ENCODE data around the gene ADAMTSL3.

The ADAMTSL3 gene

GRCh38 chr15:83685916-83686332 is 32.0 kb downstream of the ADAMTSL3 start:
- peak overlapping the region; percentile 46 for H3K27ac ChIP-seq (ENCODE audit: low read length)

GRCh38 chr15:83688201-83688600 is 34.3 kb downstream of the ADAMTSL3 start:
- Histone ChIP-seq H3K4me1 (ENCODE audit: control insufficient read depth, insufficient read depth, low read length) (peaks cover 11% of the 10 kb centered on the region), H3K9ac (ENCODE audit: low read length in 2 of 2) (no peak overlapping the region), H3K27ac (ENCODE audit: low read length) (no peak overlapping the region), H3K4me3 (ENCODE audit: low read length in 2 of 2) (no peak overlapping the region), H3K27me3 (ENCODE audit: control insufficient read depth in 1 of 2, insufficient read depth in 2 of 2, low read length in 2 of 2) (no peaks in the 10 kb centered on the region), H3K9me3 (ENCODE audit: control insufficient read depth in 2 of 2, low read length in 2 of 2) (no peaks in the 10 kb centered on the region), H3K36me3 (ENCODE audit: control insufficient read depth in 2 of 2, insufficient read depth in 2 of 2, low read length in 2 of 2) (no peaks in the 10 kb centered on the region)

More at GRCh38 chr15:83685916-83686332, 32.0 kb downstream of the ADAMTSL3 start:
- Histone ChIP-seq H3K9ac (ENCODE audit: low read length in 2 of 2) (peak overlapping the region; percentile 37 to 49), H3K4me1 (ENCODE audit: control insufficient read depth, insufficient read depth, low read length) (peaks cover 13% of the 10 kb centered on the region), H3K36me3 (ENCODE audit: control insufficient read depth in 2 of 2, insufficient read depth in 2 of 2, low read length in 2 of 2) (no peaks in the 10 kb centered on the region), H3K27me3 (ENCODE audit: control insufficient read depth in 1 of 2, insufficient read depth in 2 of 2, low read length in 2 of 2) (no peaks in the 10 kb centered on the region), H3K9me3 (ENCODE audit: control insufficient read depth in 2 of 2, low read length in 2 of 2) (no peaks in the 10 kb centered on the region), H3K4me3 (ENCODE audit: low read length in 2 of 2) (peak overlapping the region; percentile 27 to 58)

- no peaks in the 10 kb centered on the region for H3K27me3 ChIP-seq (ENCODE audit: control insufficient read depth in 1 of 2, insufficient read depth in 2 of 2, low read length in 2 of 2)
- no peaks in the 10 kb centered on the region for H3K9me3 ChIP-seq (ENCODE audit: control insufficient read depth in 2 of 2, low read length in 2 of 2)
- no peak overlapping the region for H3K27ac ChIP-seq (ENCODE audit: low read length)
- no peak overlapping the region for H3K9ac ChIP-seq (ENCODE audit: low read length in 2 of 2)
- H3K36me3 ChIP-seq (ENCODE audit: control insufficient read depth in 2 of 2, insufficient read depth in 2 of 2, low read length in 2 of 2): no peaks in the 10 kb centered on the region
- peaks cover 32% of the 10 kb centered on the region for H3K4me1 ChIP-seq (ENCODE audit: control insufficient read depth, insufficient read depth, low read length)
- no peak overlapping the region for H3K4me3 ChIP-seq (ENCODE audit: low read length in 2 of 2)
These were observed 36.8 kb downstream of the ADAMTSL3 start for GRCh38 chr15:83690676-83691075.

- no peak overlapping the region for H3K9ac ChIP-seq (ENCODE audit: low read length in 2 of 2)
- no peaks in the 10 kb centered on the region for H3K9me3 ChIP-seq (ENCODE audit: control insufficient read depth in 2 of 2, low read length in 2 of 2)
- peak overlapping the region; percentile 84 for H3K27ac ChIP-seq (ENCODE audit: low read length)
- H3K36me3 ChIP-seq (ENCODE audit: control insufficient read depth in 2 of 2, insufficient read depth in 2 of 2, low read length in 2 of 2): no peaks in the 10 kb centered on the region
- H3K4me1 ChIP-seq (ENCODE audit: control insufficient read depth, insufficient read depth, low read length): peaks cover 43% of the 10 kb centered on the region
- peak overlapping the region; percentile 7 to 55 for H3K4me3 ChIP-seq (ENCODE audit: low read length in 2 of 2)
- H3K27me3 ChIP-seq (ENCODE audit: control insufficient read depth in 1 of 2, insufficient read depth in 2 of 2, low read length in 2 of 2): no peaks in the 10 kb centered on the region
These were observed 39.0 kb downstream of the ADAMTSL3 start for GRCh38 chr15:83692746-83693581.

DNA sequence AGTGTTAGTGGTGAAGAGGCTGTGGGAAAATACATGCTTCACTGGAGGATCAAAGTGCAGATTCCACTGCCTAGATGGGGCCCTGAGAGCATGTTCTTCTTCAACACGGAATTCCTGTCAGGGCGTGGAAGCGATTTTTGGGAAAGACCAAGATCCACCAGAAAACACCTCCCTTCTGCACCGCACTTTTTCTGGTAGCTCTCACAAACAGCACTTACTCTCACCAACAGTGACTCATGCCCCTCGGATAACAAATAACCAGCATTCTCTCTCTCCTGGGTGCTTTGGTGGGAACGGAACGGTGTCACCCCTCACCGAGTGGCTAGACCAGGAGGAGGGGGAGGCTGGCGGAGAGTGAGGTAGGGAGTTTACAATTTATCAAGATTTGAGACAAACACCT is 40.1 kb downstream of the ADAMTSL3 start:
- H3K4me3 ChIP-seq (ENCODE audit: low read length in 2 of 2): peak overlapping the region in 1 of 2 donors; percentile 54
- H3K9ac ChIP-seq (ENCODE audit: low read length in 2 of 2): peak overlapping the region; percentile 29 to 44
- H3K36me3 ChIP-seq (ENCODE audit: control insufficient read depth in 2 of 2, insufficient read depth in 2 of 2, low read length in 2 of 2): no peaks in the 10 kb centered on the region
- H3K4me1 ChIP-seq (ENCODE audit: control insufficient read depth, insufficient read depth, low read length): peaks cover 47% of the 10 kb centered on the region
- H3K27me3 ChIP-seq (ENCODE audit: control insufficient read depth in 1 of 2, insufficient read depth in 2 of 2, low read length in 2 of 2): no peaks in the 10 kb centered on the region
- peak overlapping the region; percentile 84 for H3K27ac ChIP-seq (ENCODE audit: low read length)
- no peaks in the 10 kb centered on the region for H3K9me3 ChIP-seq (ENCODE audit: control insufficient read depth in 2 of 2, low read length in 2 of 2)

- Histone ChIP-seq H3K9ac (ENCODE audit: low read length in 2 of 2) (peak overlapping the region in 1 of 2 donors; percentile 44), H3K27me3 (ENCODE audit: control insufficient read depth in 1 of 2, insufficient read depth in 2 of 2, low read length in 2 of 2) (no peaks in the 10 kb centered on the region), H3K4me3 (ENCODE audit: low read length in 2 of 2) (peak overlapping the region in 1 of 2 donors; percentile 47), H3K9me3 (ENCODE audit: control insufficient read depth in 2 of 2, low read length in 2 of 2) (no peaks in the 10 kb centered on the region), H3K36me3 (ENCODE audit: control insufficient read depth in 2 of 2, insufficient read depth in 2 of 2, low read length in 2 of 2) (no peaks in the 10 kb centered on the region), H3K4me1 (ENCODE audit: control insufficient read depth, insufficient read depth, low read length) (peaks cover 47% of the 10 kb centered on the region), H3K27ac (ENCODE audit: low read length) (peak overlapping the region; percentile 84)
These were observed 40.6 kb downstream of the ADAMTSL3 start for GRCh38 chr15:83694536-83694935.

- Histone ChIP-seq H3K27me3 (ENCODE audit: control insufficient read depth in 1 of 2, insufficient read depth in 2 of 2, low read length in 2 of 2) (no peaks in the 10 kb centered on the region), H3K4me3 (ENCODE audit: low read length in 2 of 2) (no peak overlapping the region), H3K9ac (ENCODE audit: low read length in 2 of 2) (peak overlapping the region in 1 of 2 donors; percentile 5), H3K27ac (ENCODE audit: low read length) (peak overlapping the region; percentile 84), H3K4me1 (ENCODE audit: control insufficient read depth, insufficient read depth, low read length) (peaks cover 47% of the 10 kb centered on the region), H3K9me3 (ENCODE audit: control insufficient read depth in 2 of 2, low read length in 2 of 2) (no peaks in the 10 kb centered on the region), H3K36me3 (ENCODE audit: control insufficient read depth in 2 of 2, insufficient read depth in 2 of 2, low read length in 2 of 2) (no peaks in the 10 kb centered on the region)
These were observed 41.3 kb downstream of the ADAMTSL3 start for GRCh38 chr15:83695246-83695645.

DNA sequence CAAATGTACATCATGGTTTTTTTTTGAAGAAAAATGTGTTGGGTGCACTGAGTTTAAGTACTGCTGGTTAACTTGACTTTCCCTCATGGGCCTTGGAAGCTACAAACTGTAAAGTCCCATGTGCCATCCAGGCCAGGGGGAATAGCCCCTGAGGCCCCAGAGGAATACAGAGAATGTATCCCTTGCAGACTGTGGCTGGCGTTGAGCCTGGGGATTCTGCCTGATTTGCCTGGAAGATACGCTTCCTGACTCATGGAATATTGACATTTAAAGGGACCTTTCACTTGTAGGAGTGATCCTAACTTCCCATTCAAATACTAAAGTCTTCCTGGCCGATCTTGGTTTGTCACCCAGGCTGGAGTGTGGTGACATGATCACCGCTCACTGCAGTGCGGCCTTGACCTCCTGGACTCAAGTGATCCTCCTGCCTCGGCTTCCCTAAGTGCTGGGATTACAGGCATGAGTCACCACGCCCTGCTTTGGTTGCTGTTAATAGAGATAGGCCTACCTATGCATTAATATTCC is 42.0 kb downstream of the ADAMTSL3 start:
- H3K36me3 ChIP-seq (ENCODE audit: control insufficient read depth in 2 of 2, insufficient read depth in 2 of 2, low read length in 2 of 2): no peaks in the 10 kb centered on the region
- no peaks in the 10 kb centered on the region for H3K9me3 ChIP-seq (ENCODE audit: control insufficient read depth in 2 of 2, low read length in 2 of 2)
- peaks cover 47% of the 10 kb centered on the region for H3K4me1 ChIP-seq (ENCODE audit: control insufficient read depth, insufficient read depth, low read length)
- H3K9ac ChIP-seq (ENCODE audit: low read length in 2 of 2): no peak overlapping the region
- no peak overlapping the region for H3K4me3 ChIP-seq (ENCODE audit: low read length in 2 of 2)
- no peaks in the 10 kb centered on the region for H3K27me3 ChIP-seq (ENCODE audit: control insufficient read depth in 1 of 2, insufficient read depth in 2 of 2, low read length in 2 of 2)
- H3K27ac ChIP-seq (ENCODE audit: low read length): no peak overlapping the region

DNA sequence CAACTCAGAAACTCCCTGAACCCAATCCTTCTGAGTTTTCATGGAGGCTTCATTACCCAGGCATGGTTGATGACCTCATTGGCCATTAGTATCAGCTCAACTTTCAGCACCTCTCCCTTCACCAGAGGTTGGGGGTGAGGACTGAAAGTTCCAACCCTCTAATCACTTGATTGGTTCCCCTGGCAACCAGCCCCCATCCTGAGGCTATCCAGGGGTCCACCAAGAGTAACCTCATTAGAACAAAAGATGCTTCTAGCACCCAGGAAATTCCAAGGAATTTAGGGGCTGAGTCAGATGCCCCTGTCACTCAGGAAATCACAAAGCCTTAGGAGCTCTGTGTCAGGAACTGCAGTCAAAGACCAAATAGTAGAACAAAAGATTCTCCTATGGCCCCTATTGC is 43.8 kb downstream of the ADAMTSL3 start:
- no peak overlapping the region for H3K27ac ChIP-seq (ENCODE audit: low read length)
- H3K9ac ChIP-seq (ENCODE audit: low read length in 2 of 2): no peak overlapping the region
- H3K9me3 ChIP-seq (ENCODE audit: control insufficient read depth in 2 of 2, low read length in 2 of 2): no peaks in the 10 kb centered on the region
- no peaks in the 10 kb centered on the region for H3K27me3 ChIP-seq (ENCODE audit: control insufficient read depth in 1 of 2, insufficient read depth in 2 of 2, low read length in 2 of 2)
- peaks cover 47% of the 10 kb centered on the region for H3K4me1 ChIP-seq (ENCODE audit: control insufficient read depth, insufficient read depth, low read length)
- H3K36me3 ChIP-seq (ENCODE audit: control insufficient read depth in 2 of 2, insufficient read depth in 2 of 2, low read length in 2 of 2): no peaks in the 10 kb centered on the region
- no peak overlapping the region for H3K4me3 ChIP-seq (ENCODE audit: low read length in 2 of 2)

DNA sequence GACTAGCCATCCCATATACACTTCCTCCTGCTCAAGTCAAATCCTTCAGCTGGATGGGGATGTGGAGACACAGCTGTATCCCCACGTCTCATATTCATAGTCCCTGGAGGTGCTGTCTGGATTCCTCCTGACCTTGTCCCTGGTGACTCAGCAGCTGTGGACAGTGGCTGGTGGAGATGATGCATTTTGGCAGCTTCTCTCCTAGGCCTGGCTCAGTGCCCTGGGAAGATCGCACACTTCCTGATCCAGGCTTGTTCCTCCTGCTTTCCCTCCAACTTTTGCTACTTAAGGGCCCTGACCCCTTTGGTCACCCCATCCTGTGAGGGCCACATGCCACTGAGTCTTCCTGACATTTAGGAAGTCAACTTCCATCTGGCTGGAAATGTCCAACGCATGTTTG is 44.4 kb downstream of the ADAMTSL3 start:
- no peaks in the 10 kb centered on the region for H3K36me3 ChIP-seq (ENCODE audit: control insufficient read depth in 2 of 2, insufficient read depth in 2 of 2, low read length in 2 of 2)
- H3K9ac ChIP-seq (ENCODE audit: low read length in 2 of 2): no peak overlapping the region
- H3K4me1 ChIP-seq (ENCODE audit: control insufficient read depth, insufficient read depth, low read length): peaks cover 44% of the 10 kb centered on the region
- no peak overlapping the region for H3K27ac ChIP-seq (ENCODE audit: low read length)
- H3K9me3 ChIP-seq (ENCODE audit: control insufficient read depth in 2 of 2, low read length in 2 of 2): no peaks in the 10 kb centered on the region
- H3K27me3 ChIP-seq (ENCODE audit: control insufficient read depth in 1 of 2, insufficient read depth in 2 of 2, low read length in 2 of 2): no peaks in the 10 kb centered on the region
- H3K4me3 ChIP-seq (ENCODE audit: low read length in 2 of 2): no peak overlapping the region

GRCh38 chr15:83699028-83699427 is 45.1 kb downstream of the ADAMTSL3 start:
- Histone ChIP-seq H3K9ac (ENCODE audit: low read length in 2 of 2) (no peak overlapping the region), H3K9me3 (ENCODE audit: control insufficient read depth in 2 of 2, low read length in 2 of 2) (no peaks in the 10 kb centered on the region), H3K4me3 (ENCODE audit: low read length in 2 of 2) (no peak overlapping the region), H3K27ac (ENCODE audit: low read length) (no peak overlapping the region), H3K4me1 (ENCODE audit: control insufficient read depth, insufficient read depth, low read length) (peaks cover 37% of the 10 kb centered on the region), H3K36me3 (ENCODE audit: control insufficient read depth in 2 of 2, insufficient read depth in 2 of 2, low read length in 2 of 2) (no peaks in the 10 kb centered on the region), H3K27me3 (ENCODE audit: control insufficient read depth in 1 of 2, insufficient read depth in 2 of 2, low read length in 2 of 2) (no peaks in the 10 kb centered on the region)

Data from stomach smooth muscle (tissue), 2 donors.